ENCODE data around the gene TRAF6.

Gene TRAF6

GRCh38 chr11:36456156-36456555 lies 53.9 kb downstream of the TRAF6 start:
- DNase-seq: no peak

- DNase-seq: no peak
These were observed 54.4 kb downstream of the TRAF6 start for GRCh38 chr11:36455658-36456111.

- DNase-seq: no peak
These were observed 55.0 kb downstream of the TRAF6 start for GRCh38 chr11:36454941-36455631.

- no peak for DNase-seq
These were observed 55.5 kb downstream of the TRAF6 start for GRCh38 chr11:36454551-36454940.

DNA sequence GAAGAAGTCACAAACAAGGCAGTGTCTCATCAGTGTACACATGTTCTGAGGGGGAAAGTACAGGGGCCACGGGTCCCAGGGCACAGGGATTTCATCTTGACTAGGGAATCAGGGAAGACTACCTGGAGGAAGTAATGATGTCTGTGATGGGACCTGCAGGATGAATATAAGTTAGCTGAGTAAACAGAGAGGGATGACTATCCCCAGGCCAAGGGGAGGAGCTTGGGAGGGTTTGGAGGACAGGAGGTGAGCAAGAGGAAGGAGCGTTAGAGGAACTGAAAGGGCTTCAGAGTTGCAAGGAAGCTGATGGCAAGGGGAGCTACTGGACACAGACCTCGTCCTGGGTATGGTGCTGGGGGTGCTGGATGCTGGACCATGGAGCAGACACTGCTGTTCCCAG lies 56.4 kb downstream of the TRAF6 start:
- no peak for DNase-seq

- peak in 1 of 5 donors; percentile 38 for DNase-seq
These were observed 57.1 kb downstream of the TRAF6 start for GRCh38 chr11:36452961-36453360.

DNA sequence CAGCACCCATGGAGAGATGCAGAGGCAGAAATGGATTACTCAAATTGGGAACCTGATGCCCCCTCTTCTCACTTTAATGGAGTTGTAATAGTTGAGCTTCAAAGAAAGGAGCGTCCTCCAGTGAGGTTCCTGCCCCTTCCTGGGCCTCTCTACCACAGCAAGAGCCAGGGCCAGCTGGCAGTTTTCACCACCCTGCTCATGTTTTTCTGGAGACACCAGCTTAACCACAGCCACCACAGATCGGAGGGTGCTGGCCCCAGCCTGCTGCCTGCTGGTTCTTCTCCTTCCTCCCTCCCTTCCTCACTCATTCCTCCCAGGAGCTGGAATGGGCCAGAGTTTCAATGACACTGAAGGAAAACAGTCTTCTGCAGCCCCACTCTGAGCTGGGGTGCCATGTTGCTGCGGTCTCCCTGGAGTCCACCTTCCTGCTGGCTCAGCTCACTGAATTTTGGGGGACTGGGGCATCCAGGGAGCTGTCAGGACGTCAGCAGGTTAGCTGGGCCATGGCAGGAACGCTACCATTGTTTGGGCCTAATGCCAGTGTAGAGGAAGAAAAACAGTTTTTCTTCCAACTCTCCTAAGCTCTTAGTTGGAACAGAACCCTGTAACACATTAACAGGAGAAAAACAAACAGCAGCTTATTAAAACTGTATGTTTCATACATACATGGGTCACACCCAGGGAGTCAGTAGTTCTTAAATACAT lies 57.7 kb downstream of the TRAF6 start:
- peak in 1 of 5 donors; percentile 59 for DNase-seq

DNA sequence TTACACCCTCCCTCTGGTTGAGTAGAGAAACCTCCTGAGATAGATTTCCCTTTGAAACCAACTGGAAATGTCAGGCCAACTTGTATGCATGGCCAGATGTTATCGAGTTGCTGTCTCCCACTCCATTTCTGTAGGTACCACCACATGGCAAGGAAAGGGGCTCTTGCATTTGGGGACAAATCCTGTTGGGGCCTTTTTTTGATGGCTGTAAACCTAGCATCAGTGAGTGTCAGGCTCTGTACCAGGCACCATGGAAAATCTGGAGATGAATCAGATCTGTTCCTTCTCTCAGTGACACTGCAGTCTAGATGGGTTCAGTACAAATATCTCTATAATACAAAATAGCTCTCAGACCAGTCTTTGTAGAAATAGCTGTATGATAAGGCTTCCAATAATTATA lies 58.4 kb downstream of the TRAF6 start:
- DNase-seq: no peak

DNA sequence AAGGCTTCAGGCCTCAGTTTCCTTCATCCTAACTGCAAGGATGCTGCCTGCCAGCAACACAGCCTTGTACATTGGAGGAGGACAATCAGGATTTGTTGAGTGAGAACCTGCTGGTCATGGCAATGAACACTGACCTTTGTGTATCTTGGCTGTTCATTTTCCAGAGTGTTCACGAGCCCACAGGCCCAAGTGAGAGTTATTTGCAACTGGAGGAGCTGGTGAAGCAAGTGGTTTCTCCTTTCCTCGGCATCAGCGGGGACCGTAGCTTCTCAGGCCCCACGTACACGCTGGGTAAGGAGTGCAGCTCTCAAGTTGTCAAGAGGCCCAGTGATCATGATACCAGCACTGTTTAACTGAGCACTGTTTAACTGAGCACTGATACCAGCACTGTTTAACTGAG lies 59.0 kb downstream of the TRAF6 start:
- DNase-seq: no peak

- no peak for DNase-seq
These were observed 59.9 kb downstream of the TRAF6 start for GRCh38 chr11:36450110-36450572.

DNA sequence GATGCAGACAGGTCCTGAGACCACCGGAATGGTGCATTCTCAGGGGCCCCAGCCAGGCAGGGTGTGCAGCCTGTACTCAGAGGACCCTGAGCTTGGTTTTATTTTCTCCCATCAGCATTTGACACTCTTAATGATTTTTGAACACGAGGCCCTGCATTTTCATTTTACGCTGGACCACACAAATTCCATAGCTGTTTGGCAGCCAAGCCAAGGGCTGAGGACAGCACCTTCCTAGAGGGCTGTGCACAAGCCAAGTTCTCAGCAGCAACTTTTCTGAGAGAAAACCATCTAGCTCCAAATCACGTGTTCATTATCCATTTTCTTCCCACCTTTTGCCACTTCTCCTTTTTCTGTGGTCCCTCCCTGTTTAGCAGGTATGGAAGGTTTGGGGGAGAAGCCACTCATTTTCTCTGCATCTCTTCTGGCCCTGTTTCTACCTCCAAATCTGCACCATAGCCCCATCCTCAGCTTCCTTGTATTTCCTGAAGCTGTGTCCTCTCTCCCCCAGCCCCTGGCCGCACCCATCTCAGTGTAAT lies 60.4 kb downstream of the TRAF6 start:
- DNase-seq: no peak

- DNase-seq: no peak
These were observed 62.1 kb downstream of the TRAF6 start for GRCh38 chr11:36447947-36448346.

DNA sequence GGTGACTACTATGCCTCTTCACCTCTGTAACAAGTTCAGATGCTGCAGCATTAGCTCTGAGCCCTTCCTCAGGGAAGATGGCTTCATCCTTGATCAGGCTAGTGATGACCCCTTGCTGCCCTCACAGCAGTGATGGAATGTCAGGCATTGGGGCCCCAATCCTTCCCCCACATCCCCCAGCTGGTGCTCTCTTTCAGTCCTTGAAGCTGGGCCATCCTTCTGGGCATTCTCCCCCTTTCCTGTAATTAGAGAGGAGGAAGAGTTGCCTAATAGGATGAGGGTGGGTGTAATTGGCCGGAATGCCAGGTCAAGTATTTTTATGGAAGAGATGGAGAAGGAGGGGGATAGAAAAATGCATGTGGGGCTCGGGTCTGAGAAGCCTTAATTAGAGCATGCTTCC lies 62.6 kb downstream of the TRAF6 start:
- DNase-seq: no peak

GRCh38 chr11:36446135-36446534 lies 63.9 kb downstream of the TRAF6 start:
- no peak for DNase-seq

GRCh38 chr11:36443661-36444060 lies 66.4 kb downstream of the TRAF6 start:
- DNase-seq: no peak

- peak in 1 of 5 donors; percentile 26 for DNase-seq
These were observed 68.4 kb downstream of the TRAF6 start for GRCh38 chr11:36441610-36442208.

DNA sequence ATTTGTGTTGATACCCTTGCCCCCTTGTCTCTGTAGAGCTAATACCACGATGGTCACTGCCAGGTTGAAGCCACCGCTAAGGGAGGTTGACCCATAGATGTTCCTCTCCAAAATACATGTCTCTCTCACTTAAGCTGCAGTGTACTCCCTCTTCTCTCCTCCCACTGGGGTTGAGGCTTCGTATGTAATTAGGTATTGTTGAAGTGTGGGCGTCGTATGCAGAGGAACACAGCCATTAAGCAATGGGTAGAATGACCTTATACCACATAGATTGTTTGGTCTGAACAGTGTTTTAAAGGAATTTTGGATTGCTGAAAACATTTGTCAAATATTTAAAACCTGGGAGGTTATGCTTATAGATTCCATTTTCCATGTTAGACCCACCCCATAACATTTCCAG lies 71.9 kb downstream of the TRAF6 start:
- no peak for DNase-seq

DNA sequence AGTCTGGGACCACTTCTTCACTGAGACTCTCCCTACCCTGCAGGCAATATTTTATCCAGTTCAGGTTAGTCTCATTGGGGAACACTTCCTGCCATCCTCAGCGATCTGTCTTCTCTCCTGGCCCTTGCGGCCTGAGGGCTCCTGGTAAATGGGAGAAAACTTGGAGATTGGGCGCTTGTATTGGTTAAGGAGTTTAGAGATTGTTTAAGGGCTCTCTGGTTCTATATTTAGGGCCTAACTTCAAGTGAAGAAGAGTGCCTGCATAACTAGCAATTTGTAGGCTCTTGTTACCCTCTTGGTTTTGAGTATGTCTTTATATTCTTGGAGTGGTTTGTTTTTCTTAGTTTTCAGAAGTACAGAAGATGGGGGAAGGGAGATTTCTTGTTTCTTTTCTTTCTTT lies 72.7 kb downstream of the TRAF6 start:
- DNase-seq: no peak
